Panc1 (cell line): ENCODE measurements around the gene FAM227B.
"Not testable (repeated sequence)": the region's sequence is repeated elsewhere in the genome, so short reads cannot be mapped to it uniquely, and the experiment has no call there.

Experiments
- POLR2AphosphoS5 ChIP-seq: IDR thresholded peaks from 2 replicates; pipeline ENCODE4 v1.6.1; 2012; ENCODE audit warnings: mild to moderate bottlenecking, low read depth, low read length, moderate library complexity
- SIN3A ChIP-seq: IDR thresholded peaks from 2 replicates; pipeline ENCODE4 v1.6.1; 2012; ENCODE audit warnings: low read depth, mild to moderate bottlenecking, low read length, moderate library complexity, borderline replicate concordance; ENCODE audit not compliant: insufficient read depth
- TF ChIP-seq, protein P1 (sequence below): fragments of 450-650 bp; IDR thresholded peaks from 2 replicates; pipeline ENCODE4 v1.5.1; 2017; ENCODE audit warnings: mild to moderate bottlenecking
- TF ChIP-seq, protein P2 (sequence below), 2 experiments: IDR thresholded peaks; 2 replicates each; pipeline ENCODE4 v1.6.1; 2011 to 2012; ENCODE audit warnings: low read depth in 2 of 2, control low read depth in 1 of 2, low read length in 1 of 2, mild to moderate bottlenecking in 1 of 2, moderate library complexity in 1 of 2; ENCODE audit not compliant: insufficient read depth in 1 of 2

DNA sequence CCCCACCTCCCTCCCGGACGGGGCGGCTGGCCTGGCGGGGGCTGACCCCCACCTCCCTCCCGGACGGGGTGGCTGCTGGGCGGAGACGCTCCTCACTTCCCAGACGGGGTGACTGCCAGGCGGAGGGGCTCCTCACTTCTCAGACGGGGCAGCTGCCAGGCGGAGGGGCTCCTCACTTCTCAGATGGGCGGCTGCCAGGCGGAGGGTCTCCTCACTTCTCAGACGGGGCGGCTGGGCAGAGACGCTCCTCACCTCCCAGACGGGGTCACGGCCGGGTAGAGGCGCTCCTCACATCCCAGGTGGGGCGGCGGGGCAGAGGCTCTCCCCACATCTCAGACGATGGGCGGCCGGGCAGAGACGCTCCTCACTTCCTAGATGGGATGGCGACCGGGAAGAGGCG lies 70.3 kb downstream of the FAM227B start:
- TF ChIP-seq, protein P1, sequence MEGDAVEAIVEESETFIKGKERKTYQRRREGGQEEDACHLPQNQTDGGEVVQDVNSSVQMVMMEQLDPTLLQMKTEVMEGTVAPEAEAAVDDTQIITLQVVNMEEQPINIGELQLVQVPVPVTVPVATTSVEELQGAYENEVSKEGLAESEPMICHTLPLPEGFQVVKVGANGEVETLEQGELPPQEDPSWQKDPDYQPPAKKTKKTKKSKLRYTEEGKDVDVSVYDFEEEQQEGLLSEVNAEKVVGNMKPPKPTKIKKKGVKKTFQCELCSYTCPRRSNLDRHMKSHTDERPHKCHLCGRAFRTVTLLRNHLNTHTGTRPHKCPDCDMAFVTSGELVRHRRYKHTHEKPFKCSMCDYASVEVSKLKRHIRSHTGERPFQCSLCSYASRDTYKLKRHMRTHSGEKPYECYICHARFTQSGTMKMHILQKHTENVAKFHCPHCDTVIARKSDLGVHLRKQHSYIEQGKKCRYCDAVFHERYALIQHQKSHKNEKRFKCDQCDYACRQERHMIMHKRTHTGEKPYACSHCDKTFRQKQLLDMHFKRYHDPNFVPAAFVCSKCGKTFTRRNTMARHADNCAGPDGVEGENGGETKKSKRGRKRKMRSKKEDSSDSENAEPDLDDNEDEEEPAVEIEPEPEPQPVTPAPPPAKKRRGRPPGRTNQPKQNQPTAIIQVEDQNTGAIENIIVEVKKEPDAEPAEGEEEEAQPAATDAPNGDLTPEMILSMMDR: not testable (repeated sequence)
- not testable (repeated sequence) for TF ChIP-seq POLR2AphosphoS5, SIN3A
- TF ChIP-seq, protein P2, sequence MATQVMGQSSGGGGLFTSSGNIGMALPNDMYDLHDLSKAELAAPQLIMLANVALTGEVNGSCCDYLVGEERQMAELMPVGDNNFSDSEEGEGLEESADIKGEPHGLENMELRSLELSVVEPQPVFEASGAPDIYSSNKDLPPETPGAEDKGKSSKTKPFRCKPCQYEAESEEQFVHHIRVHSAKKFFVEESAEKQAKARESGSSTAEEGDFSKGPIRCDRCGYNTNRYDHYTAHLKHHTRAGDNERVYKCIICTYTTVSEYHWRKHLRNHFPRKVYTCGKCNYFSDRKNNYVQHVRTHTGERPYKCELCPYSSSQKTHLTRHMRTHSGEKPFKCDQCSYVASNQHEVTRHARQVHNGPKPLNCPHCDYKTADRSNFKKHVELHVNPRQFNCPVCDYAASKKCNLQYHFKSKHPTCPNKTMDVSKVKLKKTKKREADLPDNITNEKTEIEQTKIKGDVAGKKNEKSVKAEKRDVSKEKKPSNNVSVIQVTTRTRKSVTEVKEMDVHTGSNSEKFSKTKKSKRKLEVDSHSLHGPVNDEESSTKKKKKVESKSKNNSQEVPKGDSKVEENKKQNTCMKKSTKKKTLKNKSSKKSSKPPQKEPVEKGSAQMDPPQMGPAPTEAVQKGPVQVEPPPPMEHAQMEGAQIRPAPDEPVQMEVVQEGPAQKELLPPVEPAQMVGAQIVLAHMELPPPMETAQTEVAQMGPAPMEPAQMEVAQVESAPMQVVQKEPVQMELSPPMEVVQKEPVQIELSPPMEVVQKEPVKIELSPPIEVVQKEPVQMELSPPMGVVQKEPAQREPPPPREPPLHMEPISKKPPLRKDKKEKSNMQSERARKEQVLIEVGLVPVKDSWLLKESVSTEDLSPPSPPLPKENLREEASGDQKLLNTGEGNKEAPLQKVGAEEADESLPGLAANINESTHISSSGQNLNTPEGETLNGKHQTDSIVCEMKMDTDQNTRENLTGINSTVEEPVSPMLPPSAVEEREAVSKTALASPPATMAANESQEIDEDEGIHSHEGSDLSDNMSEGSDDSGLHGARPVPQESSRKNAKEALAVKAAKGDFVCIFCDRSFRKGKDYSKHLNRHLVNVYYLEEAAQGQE (IDR thresholded peaks at IDR 0.05; ENCODE audit: insufficient read depth in 1 of 2, low read depth in 2 of 2, low read length in 1 of 2): not testable (repeated sequence)
